BJ (cell line): ENCODE results near the gene FLT1. TPM values are rescaled to one million over a fixed set of nuclear protein-coding genes. Genes with fewer than 3 reads are reported as not detected.
A peak's percentile ranks its signal among the peaks of the same experiment; 100 is the strongest.

Source experiments
- CTCF ChIA-PET: fragments of 350-600 bp; formaldehyde crosslinking; extraction: SDS; loops from one replicate; lab custom pipeline; 2021; ENCODE audit warnings: antibody characterized with exemption, inconsistent platforms; lab: Yijun Ruan, JAX
- POLR2A ChIA-PET: fragments of 300-600 bp; sonication (Branson Sonifier 250); formaldehyde crosslinking; extraction: SDS; loops from one replicate; lab custom pipeline; 2021; ENCODE audit warnings: antibody characterized with exemption; lab: Charles Lee
- DNase-seq: peaks from one replicate; pipeline ENCODE4 v3.0.0-alpha.2; 2011; ENCODE audit warnings: low read depth
- H3K27me3 ChIP-seq: 2 replicates; pipeline ENCODE4 v1.6.0; 2011; ENCODE audit warnings: low read length; ENCODE audit not compliant: control insufficient read depth, insufficient read depth
- H3K36me3 ChIP-seq: 2 replicates; pipeline ENCODE4 v1.5.1; 2011; ENCODE audit warnings: low read length; ENCODE audit not compliant: control insufficient read depth, insufficient read depth
- H3K4me3 ChIP-seq: 2 replicates; pipeline ENCODE4 v1.5.1; 2011; ENCODE audit warnings: low read depth, mild to moderate bottlenecking, control low read depth, low read length
- polyA plus RNA-seq: library from polyadenylated mRNA; depleted of rRNA; stranded (reverse); fragments of >200 nt; gene quantifications from 2 replicates; pipeline ENCODE4 v1.2.3, GENCODE V29; 2011
- TF ChIP-seq, protein P1 (sequence below): IDR thresholded peaks from 2 replicates; pipeline ENCODE4 v1.5.1; 2011; ENCODE audit warnings: low read depth, mild to moderate bottlenecking, control low read depth, inconsistent platforms, low read length, moderate library complexity; ENCODE audit not compliant: insufficient read depth

Gene FLT1
- polyA plus RNA-seq, 1 experiment = 37.8 TPM

DNA sequence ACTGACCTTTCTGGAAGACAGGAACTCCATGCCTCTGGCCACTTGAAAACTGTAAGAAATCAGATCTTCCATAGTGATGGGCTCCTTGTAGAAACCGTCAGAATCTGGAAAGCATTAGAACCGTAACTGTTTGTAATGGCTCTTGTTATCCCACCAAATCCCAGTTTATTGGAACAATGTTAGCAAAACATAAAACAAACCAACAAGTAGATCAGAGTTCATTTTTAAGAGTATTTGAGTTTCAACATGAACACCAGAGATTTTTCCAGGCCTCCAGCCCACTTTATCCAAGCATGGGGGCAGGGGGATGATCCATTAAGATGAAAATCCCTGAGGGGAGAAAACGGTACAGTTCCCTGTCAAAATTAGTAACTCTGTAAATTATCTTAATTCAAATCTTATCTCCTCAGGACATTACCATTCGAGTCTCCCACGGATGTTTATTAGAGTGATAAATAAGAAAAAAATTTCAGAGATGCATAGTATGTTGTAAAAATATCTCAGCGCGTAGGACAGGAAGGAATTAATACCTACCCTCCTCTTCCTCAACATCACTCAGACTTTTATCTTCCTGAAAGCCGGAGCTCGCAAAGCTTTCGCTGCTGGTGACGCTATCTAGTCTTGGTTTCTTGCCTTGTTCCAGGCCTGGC, 172.5 kb downstream of the FLT1 start:
- peak; percentile 88 for DNase-seq
- CTCF ChIA-PET = interaction anchor here (1.1 to 3.8 kb wide), 6 partner anchors 10 to 354 kb away, joined by 3 to 24 read pairs (median 4); no protein-coding TSS in a partner anchor
- Histone ChIP-seq H3K4me3 (no peak overlapping the region), H3K36me3 (peaks cover 2% of the 10 kb centered on the region; the same call in 1 of the 2 replicates), H3K27me3 (no peaks in the 10 kb centered on the region)
- TF ChIP-seq, protein P1, sequence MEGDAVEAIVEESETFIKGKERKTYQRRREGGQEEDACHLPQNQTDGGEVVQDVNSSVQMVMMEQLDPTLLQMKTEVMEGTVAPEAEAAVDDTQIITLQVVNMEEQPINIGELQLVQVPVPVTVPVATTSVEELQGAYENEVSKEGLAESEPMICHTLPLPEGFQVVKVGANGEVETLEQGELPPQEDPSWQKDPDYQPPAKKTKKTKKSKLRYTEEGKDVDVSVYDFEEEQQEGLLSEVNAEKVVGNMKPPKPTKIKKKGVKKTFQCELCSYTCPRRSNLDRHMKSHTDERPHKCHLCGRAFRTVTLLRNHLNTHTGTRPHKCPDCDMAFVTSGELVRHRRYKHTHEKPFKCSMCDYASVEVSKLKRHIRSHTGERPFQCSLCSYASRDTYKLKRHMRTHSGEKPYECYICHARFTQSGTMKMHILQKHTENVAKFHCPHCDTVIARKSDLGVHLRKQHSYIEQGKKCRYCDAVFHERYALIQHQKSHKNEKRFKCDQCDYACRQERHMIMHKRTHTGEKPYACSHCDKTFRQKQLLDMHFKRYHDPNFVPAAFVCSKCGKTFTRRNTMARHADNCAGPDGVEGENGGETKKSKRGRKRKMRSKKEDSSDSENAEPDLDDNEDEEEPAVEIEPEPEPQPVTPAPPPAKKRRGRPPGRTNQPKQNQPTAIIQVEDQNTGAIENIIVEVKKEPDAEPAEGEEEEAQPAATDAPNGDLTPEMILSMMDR = no peak
- POLR2A ChIA-PET = no interaction called here

DNA sequence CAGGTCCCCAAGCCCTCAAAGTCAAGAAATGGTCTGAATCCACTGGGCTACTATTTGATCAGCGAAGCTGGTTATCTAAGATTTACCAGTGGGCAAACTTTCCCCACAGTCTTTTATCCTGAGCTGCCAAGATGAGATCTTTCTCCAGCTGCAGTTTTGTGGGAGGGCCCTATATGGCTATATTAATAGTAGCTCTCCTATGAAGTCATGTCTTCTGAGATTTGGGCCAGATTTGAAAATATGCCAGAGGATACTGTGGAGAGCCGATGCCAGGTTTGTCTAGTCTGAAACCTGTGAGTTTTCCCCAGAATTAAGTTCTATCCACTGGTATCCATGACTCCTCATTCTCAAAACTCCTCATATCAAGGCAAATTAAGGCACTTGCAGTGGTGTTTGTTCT, 173.2 kb downstream of the FLT1 start:
- TF ChIP-seq, protein P1 = no peak
- no peak for DNase-seq
- H3K4me3 ChIP-seq = no peak overlapping the region
- H3K27me3 ChIP-seq = no peaks in the 10 kb centered on the region
- peaks cover 2% of the 10 kb centered on the region; the same call in 1 of the 2 replicates for H3K36me3 ChIP-seq
- ChIA-PET CTCF (no interaction called here), POLR2A (no interaction called here)

DNA sequence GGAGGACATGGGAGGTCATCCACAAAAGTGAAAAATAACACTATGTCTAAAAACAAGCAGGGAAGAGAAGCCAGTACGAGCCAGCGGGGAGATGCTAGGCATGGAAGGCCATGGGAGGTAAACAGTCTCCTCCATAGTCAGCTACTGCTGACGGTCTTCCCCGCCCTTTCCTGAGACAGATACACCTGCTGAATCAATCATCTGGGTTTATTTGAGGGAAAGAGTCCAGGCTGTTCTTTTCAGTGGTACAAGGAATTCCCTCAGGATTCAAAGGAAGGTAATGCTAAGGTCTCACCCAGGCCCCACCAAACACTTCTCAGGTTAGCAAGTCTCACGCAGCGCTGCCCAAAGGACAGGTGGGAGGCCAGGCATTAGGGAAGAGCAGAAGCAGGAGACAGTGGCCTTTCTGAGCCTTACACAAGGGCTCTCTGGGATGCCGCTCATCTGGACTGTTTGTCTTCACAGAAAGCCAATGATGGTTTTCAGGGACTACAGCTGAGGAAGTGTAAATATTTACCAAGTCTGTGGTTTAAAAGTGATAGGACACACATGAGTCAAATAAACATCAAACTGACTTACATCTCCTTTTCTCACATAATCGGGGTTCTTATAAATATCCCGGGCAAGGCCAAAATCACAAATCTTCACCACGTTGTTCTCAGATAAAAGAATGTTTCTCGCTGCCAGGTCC, 173.9 kb downstream of the FLT1 start:
- no peaks in the 10 kb centered on the region for H3K27me3 ChIP-seq
- ChIA-PET CTCF (interaction anchor here (1.0 kb wide), 1 partner anchor 93 kb away, joined by 3 read pairs; no protein-coding TSS in a partner anchor), POLR2A (no interaction called here)
- no peak overlapping the region for H3K4me3 ChIP-seq
- TF ChIP-seq, protein P1 = no peak
- DNase-seq = no peak
- peaks cover 2% of the 10 kb centered on the region; the same call in 1 of the 2 replicates for H3K36me3 ChIP-seq

DNA sequence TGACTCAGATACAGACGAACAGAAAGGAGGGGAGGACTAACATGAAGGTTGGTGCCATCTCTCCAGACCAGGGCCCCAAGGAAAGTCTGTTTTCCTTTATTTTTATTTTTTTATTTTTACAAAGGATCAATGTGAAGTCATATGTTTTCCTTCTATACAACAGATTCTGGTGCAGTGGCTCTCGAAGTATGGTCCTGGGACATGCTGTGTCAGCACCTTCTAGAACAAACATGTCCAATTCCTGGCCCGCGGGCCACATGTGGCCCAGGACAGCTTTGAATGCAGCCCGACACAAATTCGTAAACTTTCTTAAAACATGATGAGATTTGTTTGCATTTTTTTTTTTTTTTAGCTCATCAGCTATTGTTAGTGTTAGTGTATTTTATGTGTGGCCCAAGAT, 174.7 kb downstream of the FLT1 start:
- TF ChIP-seq, protein P1 = no peak
- CTCF ChIA-PET = interaction anchor here (1.0 kb wide), 1 partner anchor 94 kb away, joined by 3 read pairs; no protein-coding TSS in a partner anchor
- Histone ChIP-seq H3K4me3 (no peak overlapping the region), H3K36me3 (peaks cover 2% of the 10 kb centered on the region; the same call in 1 of the 2 replicates), H3K27me3 (no peaks in the 10 kb centered on the region)
- DNase-seq = no peak
- POLR2A ChIA-PET = no interaction called here

DNA sequence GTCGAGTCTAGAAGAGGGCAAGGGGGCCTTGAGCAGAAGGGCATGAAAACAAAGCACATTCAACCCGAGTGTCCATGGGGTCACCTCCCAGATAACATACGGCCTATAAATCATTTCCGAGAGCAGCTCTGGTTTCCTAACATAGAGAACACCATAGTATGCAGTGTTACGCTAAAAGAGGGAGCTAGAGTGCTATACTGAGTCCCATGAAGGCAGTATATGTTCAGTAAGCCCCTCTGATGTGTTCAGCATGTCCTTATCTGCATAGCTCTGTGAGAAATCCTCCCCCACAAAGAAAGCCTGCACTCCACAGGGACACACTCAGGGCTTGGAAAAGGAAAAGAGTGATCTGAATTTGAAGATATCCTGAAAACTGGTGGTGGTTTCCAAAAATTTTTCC, 175.4 kb downstream of the FLT1 start:
- TF ChIP-seq, protein P1 = no peak
- DNase-seq = no peak
- Histone ChIP-seq H3K4me3 (no peak overlapping the region), H3K36me3 (peaks cover 2% of the 10 kb centered on the region; the same call in 1 of the 2 replicates), H3K27me3 (no peaks in the 10 kb centered on the region)
- CTCF ChIA-PET = no interaction called here
- POLR2A ChIA-PET = no interaction called here
